ENCODE results near the gene EBF3. TPM values are rescaled to one million over a fixed set of nuclear protein-coding genes. Genes with fewer than 3 reads are reported as not detected.

The EBF3 gene
- total and polyA plus RNA-seq, 10 donors: 0.02 to 0.20 (median 0.13) TPM; not detected in 6

- TF ChIP-seq POLR2AphosphoS5 (IDR thresholded peaks at IDR 0.05) (no peak), POLR2A (IDR thresholded peaks at IDR 0.05) (no peak), CTCF (IDR thresholded peaks at IDR 0.05 in 8 of 11, conservative IDR thresholded peaks at IDR 0.05 in 3 of 11) (no peak)
- no peak overlapping the region for H3K27ac ChIP-seq
- no peaks in the 10 kb centered on the region for H3K9me3 ChIP-seq
- H3K27me3 ChIP-seq (replicated peaks in 1 of 7): peaks cover 0 to 2% (median 0%) of the 10 kb centered on the region in 7 donors
- no peak for DNase-seq
- intact Hi-C loops (cut with DNase I; ENCODE audit: low total_unique reads): no loop called here
- WGBS, 5 donors: 80 to 91% (median 85%) methylated on average over 7 of the region's 7 CpGs
- no peaks in the 10 kb centered on the region for H3K4me1 ChIP-seq
- no peak overlapping the region for H3K4me3 ChIP-seq
- H3K36me3 ChIP-seq: no peaks in the 10 kb centered on the region
These were observed 98.7 kb downstream of the EBF3 start for GRCh38 chr10:129865413-129865812.

GRCh38 chr10:129864601-129865126, 99.4 kb downstream of the EBF3 start:
- WGBS, 5 donors: 61 to 84% (median 72%) methylated on average over 8 to 9 of the region's 9 CpGs
- intact Hi-C loops (cut with DNase I; ENCODE audit: low total_unique reads): no loop called here
- no peak for DNase-seq
- no peaks in the 10 kb centered on the region for H3K27me3 ChIP-seq (replicated peaks in 1 of 7)
- TF ChIP-seq CTCF (IDR thresholded peaks at IDR 0.05 in 8 of 11, conservative IDR thresholded peaks at IDR 0.05 in 3 of 11) (no peak), POLR2A (IDR thresholded peaks at IDR 0.05) (no peak), POLR2AphosphoS5 (IDR thresholded peaks at IDR 0.05) (no peak)
- H3K4me3 ChIP-seq: no peak overlapping the region
- no peaks in the 10 kb centered on the region for H3K9me3 ChIP-seq
- H3K36me3 ChIP-seq: no peaks in the 10 kb centered on the region
- no peaks in the 10 kb centered on the region for H3K4me1 ChIP-seq
- H3K27ac ChIP-seq: no peak overlapping the region

- TF ChIP-seq POLR2AphosphoS5 (IDR thresholded peaks at IDR 0.05): no peak
- TF ChIP-seq CTCF (IDR thresholded peaks at IDR 0.05 in 8 of 11, conservative IDR thresholded peaks at IDR 0.05 in 3 of 11): no peak
- TF ChIP-seq POLR2A (IDR thresholded peaks at IDR 0.05): no peak
- no peak overlapping the region for H3K27ac ChIP-seq
These were observed 100.0 kb downstream of the EBF3 start for GRCh38 chr10:129864082-129864481.

GRCh38 chr10:129863201-129863663, 100.8 kb downstream of the EBF3 start:
- intact Hi-C loops (cut with DNase I; ENCODE audit: low total_unique reads): no loop called here
- Histone ChIP-seq H3K36me3 (no peaks in the 10 kb centered on the region), H3K4me3 (no peak overlapping the region), H3K27me3 (replicated peaks in 1 of 7) (no peaks in the 10 kb centered on the region), H3K9me3 (no peaks in the 10 kb centered on the region), H3K27ac (no peak overlapping the region), H3K4me1 (no peaks in the 10 kb centered on the region)
- no peak for TF ChIP-seq POLR2AphosphoS5 (IDR thresholded peaks at IDR 0.05)
- TF ChIP-seq POLR2A (IDR thresholded peaks at IDR 0.05): no peak
- TF ChIP-seq CTCF (IDR thresholded peaks at IDR 0.05 in 8 of 11, conservative IDR thresholded peaks at IDR 0.05 in 3 of 11): no peak
- DNase-seq: no peak
- WGBS, 5 donors: 80 to 92% (median 85%) methylated on average over 14 to 15 of the region's 15 CpGs

More at GRCh38 chr10:129864082-129864481, 100.0 kb downstream of the EBF3 start:
- DNase-seq: no peak
- WGBS, 5 donors: 85 to 100% (median 92%) methylated on average over 4 of the region's 4 CpGs
- H3K27me3 ChIP-seq (replicated peaks in 1 of 7): no peaks in the 10 kb centered on the region
- H3K9me3 ChIP-seq: no peaks in the 10 kb centered on the region
- intact Hi-C loops (cut with DNase I; ENCODE audit: low total_unique reads): no loop called here
- H3K4me3 ChIP-seq: no peak overlapping the region
- no peaks in the 10 kb centered on the region for H3K36me3 ChIP-seq
- H3K4me1 ChIP-seq: no peaks in the 10 kb centered on the region
